Activated naive CD4-positive, alpha-beta T cell (primary cell): ENCODE results near the gene FOXS1.
"Not testable (repeated sequence)": the region's sequence is repeated elsewhere in the genome, so short reads cannot be mapped to it uniquely, and the experiment has no call there.

Experiments used
- DNase-seq, 4 experiments: peaks; one replicate each; lab custom pipeline; 2025; lab: John Stamatoyannopoulos, UW

FOXS1 gene

GRCh38 chr20:31822421-31823330 lies 22.7 kb downstream of the FOXS1 start:
- DNase-seq, result peak; percentile 36 to 73 (median 64)

GRCh38 chr20:31821427-31821826 lies 24.0 kb downstream of the FOXS1 start:
- no peak for DNase-seq

GRCh38 chr20:31820228-31820627 lies 25.2 kb downstream of the FOXS1 start:
- no peak for DNase-seq

GRCh38 chr20:31819083-31819784 lies 26.2 kb downstream of the FOXS1 start, which contains the start of gene MYLK2:
MYLK2 (plus strand) TSS chr20:31819356; CDS start chr20:31819581, 225 bp downstream.
- DNase-seq, result no peak

- no peak for DNase-seq
Observed at GRCh38 chr20:31818376-31818908, 27.0 kb downstream of the FOXS1 start.

- no peak for DNase-seq
Observed at GRCh38 chr20:31817461-31817860, 27.9 kb downstream of the FOXS1 start.

GRCh38 chr20:31816221-31816620 lies 29.2 kb downstream of the FOXS1 start:
- DNase-seq, result no peak

GRCh38 chr20:31815408-31816188 lies 29.8 kb downstream of the FOXS1 start:
- DNase-seq, result no peak

GRCh38 chr20:31814142-31814541 lies 31.3 kb downstream of the FOXS1 start:
- not testable (repeated sequence) for DNase-seq

- DNase-seq, result no peak
Observed at GRCh38 chr20:31813611-31814010, 31.8 kb downstream of the FOXS1 start.

GRCh38 chr20:31811796-31812728 lies 33.3 kb downstream of the FOXS1 start:
- no peak for DNase-seq

- no peak for DNase-seq
Observed at GRCh38 chr20:31811198-31811597, 34.2 kb downstream of the FOXS1 start.

GRCh38 chr20:31809661-31810060 lies 35.7 kb downstream of the FOXS1 start:
- DNase-seq, result no peak

GRCh38 chr20:31808481-31808880 lies 36.9 kb downstream of the FOXS1 start:
- DNase-seq, result no peak

- DNase-seq, result no peak
Observed at GRCh38 chr20:31806564-31807355, 38.6 kb downstream of the FOXS1 start.

GRCh38 chr20:31803552-31804291 lies 41.7 kb downstream of the FOXS1 start:
- no peak for DNase-seq

- no peak for DNase-seq
Observed at GRCh38 chr20:31801508-31801907, 43.9 kb downstream of the FOXS1 start.

- DNase-seq, result no peak
Observed at GRCh38 chr20:31797364-31797763, 48.0 kb downstream of the FOXS1 start.
